CD4-positive, alpha-beta T cell (primary cell): ENCODE results near the gene NTN1. TPM values are rescaled to one million over a fixed set of nuclear protein-coding genes. Genes with fewer than 3 reads are reported as not detected.

Experiments
- ATAC-seq: fragments of 200-7000 bp; cut with Tn5 transposase; one replicate; pipeline ENCODE4 v1.10.0; 2022; ENCODE audit warnings: mild to moderate bottlenecking; ENCODE audit not compliant: poor library complexity
- CTCF ChIA-PET: fragments of 350-600 bp; sonication (Branson Sonifier 250); formaldehyde crosslinking; loops from one replicate; lab custom pipeline; 2021; ENCODE audit warnings: antibody characterized with exemption, inconsistent platforms; lab: Charles Lee
- POLR2A ChIA-PET: fragments of 350-600 bp; sonication (Branson Sonifier 250); formaldehyde crosslinking; loops from one replicate; lab custom pipeline; 2021; ENCODE audit warnings: antibody characterized with exemption, inconsistent platforms; lab: Charles Lee
- DNase-seq, 14 experiments: peaks; one replicate each; pipeline ENCODE4 v3.0.0-alpha.2; 2013 to 2020; ENCODE audit warnings: mixed read lengths in 2 of 14
- H3K27ac ChIP-seq, 2 donors: one replicate each; pipeline versions ENCODE4 v1.5.1 to v1.7.0; 2013; ENCODE audit warnings: low read length in 2 of 2, low read depth in 1 of 2, mild to moderate bottlenecking in 1 of 2
- H3K27me3 ChIP-seq, 2 experiments: 1 replicate in 1 of 2; 2 replicates in 1 of 2; pipeline versions ENCODE4 v1.6.1 to v1.7.0; 2013; ENCODE audit warnings: low read length in 2 of 2, control low read depth in 1 of 2, mild to moderate bottlenecking in 1 of 2, moderate library complexity in 1 of 2; ENCODE audit not compliant: insufficient read depth in 2 of 2, control insufficient read depth in 1 of 2
- H3K36me3 ChIP-seq: one replicate; pipeline ENCODE4 v1.6.1; 2013; ENCODE audit warnings: low read length, control low read depth; ENCODE audit not compliant: insufficient read depth
- H3K4me1 ChIP-seq: one replicate; pipeline ENCODE4 v1.6.1; 2013; ENCODE audit warnings: low read length, control low read depth; ENCODE audit not compliant: insufficient read depth
- H3K4me3 ChIP-seq: one replicate; pipeline ENCODE4 v1.5.1; 2013; ENCODE audit warnings: mild to moderate bottlenecking, low read length, moderate library complexity
- H3K9me3 ChIP-seq, 2 experiments: 1 replicate in 1 of 2; 2 replicates in 1 of 2; pipeline versions ENCODE4 v1.6.1 to v1.7.0; 2013; ENCODE audit warnings: low read length in 2 of 2, mild to moderate bottlenecking in 2 of 2, control low read depth in 1 of 2, moderate library complexity in 1 of 2; ENCODE audit not compliant: control insufficient read depth in 1 of 2, insufficient read depth in 1 of 2
- H3K27ac Mint-ChIP-seq: one replicate; pipeline ENCODE4 v1.8.0; 2020; ENCODE audit warnings: mixed read lengths
- H3K27me3 Mint-ChIP-seq: one replicate; pipeline ENCODE4 v1.8.0; 2021; ENCODE audit warnings: mixed read lengths
- H3K36me3 Mint-ChIP-seq: one replicate; pipeline ENCODE4 v1.8.0; 2021; ENCODE audit warnings: low read depth, mixed read lengths
- H3K4me1 Mint-ChIP-seq: one replicate; pipeline ENCODE4 v1.8.0; 2021; ENCODE audit warnings: low read depth, mixed read lengths
- H3K4me3 Mint-ChIP-seq: one replicate; pipeline ENCODE4 v1.8.0; 2020; ENCODE audit warnings: mild to moderate bottlenecking, mixed read lengths
- H3K9me3 Mint-ChIP-seq: one replicate; pipeline ENCODE4 v1.8.0; 2020; ENCODE audit warnings: mixed read lengths
- CTCF ChIP-seq: fragments of 200-600 bp; IDR thresholded peaks from one replicate; pipeline ENCODE4 v1.8.0; 2022; ENCODE audit warnings: antibody characterized with exemption, mild to moderate bottlenecking
- intact Hi-C, 2 experiments: fragments of 100-400 bp; cut with DNase I in 1 of 2; cut with micrococcal nuclease in 1 of 2; formaldehyde crosslinking; loops; one replicate each; pipeline versions ENCODE4 v1.15.1 to v1.9.0; 2023 to 2025; cut with DNase I, micrococcal nuclease
- total RNA-seq, 174 experiments: library from RNA in 2 of 174; stranded (reverse) in 2 of 174; gene quantifications; one replicate each; pipeline ENCODE4 v1.2.3 and lab custom pipeline; 2021 to 2026

Gene NTN1
- total RNA-seq, 2 experiments from 2014 or later, result 0.08 to 0.14 TPM

GRCh38 chr17:9167379-9167778 is 146.1 kb downstream of the NTN1 start:
- Histone ChIP-seq H3K27ac (no peak overlapping the region), H3K4me1 (no peaks in the 10 kb centered on the region), H3K9me3 (peaks cover 0 to 4% of the 10 kb centered on the region in 2 experiments), H3K27me3 (no peaks in the 10 kb centered on the region), H3K4me3 (no peak overlapping the region), H3K36me3 (no peaks in the 10 kb centered on the region)
- no peak for TF ChIP-seq CTCF
- Mint-ChIP-seq H3K9me3 (no peaks in the 10 kb centered on the region), H3K27me3 (no peaks in the 10 kb centered on the region), H3K36me3 (no peaks in the 10 kb centered on the region), H3K27ac (no peak overlapping the region), H3K4me1 (no peaks in the 10 kb centered on the region), H3K4me3 (no peak overlapping the region)
- intact Hi-C loops, result no loop called here
- POLR2A ChIA-PET, result no interaction called here
- CTCF ChIA-PET, result no interaction called here
- DNase-seq (no peak), ATAC-seq (no peak)

- no peaks in the 10 kb centered on the region for H3K4me1 Mint-ChIP-seq
- ATAC-seq, result no peak
- H3K4me3 ChIP-seq, result no peak overlapping the region
- H3K4me3 Mint-ChIP-seq, result no peak overlapping the region
- intact Hi-C loops, result no loop called here
- H3K27me3 Mint-ChIP-seq, result no peaks in the 10 kb centered on the region
- POLR2A ChIA-PET, result no interaction called here
- no peak for TF ChIP-seq CTCF
- no peaks in the 10 kb centered on the region for H3K4me1 ChIP-seq
- H3K27ac ChIP-seq, result no peak overlapping the region
- no peaks in the 10 kb centered on the region for H3K27me3 ChIP-seq
- no peak for DNase-seq
- no peaks in the 10 kb centered on the region for H3K36me3 ChIP-seq
- CTCF ChIA-PET, result no interaction called here
- H3K9me3 Mint-ChIP-seq, result no peaks in the 10 kb centered on the region
- H3K27ac Mint-ChIP-seq, result no peak overlapping the region
- H3K9me3 ChIP-seq, result no peaks in the 10 kb centered on the region
- no peaks in the 10 kb centered on the region for H3K36me3 Mint-ChIP-seq
Measured at GRCh38 chr17:9169116-9169515, 147.8 kb downstream of the NTN1 start.

- no peak overlapping the region for H3K4me3 ChIP-seq
- ChIA-PET POLR2A (no interaction called here), CTCF (no interaction called here)
- peaks cover 0 to 8% of the 10 kb centered on the region in 2 experiments for H3K9me3 ChIP-seq
- Mint-ChIP-seq H3K9me3 (no peaks in the 10 kb centered on the region), H3K4me1 (no peaks in the 10 kb centered on the region), H3K36me3 (no peaks in the 10 kb centered on the region), H3K4me3 (no peak overlapping the region), H3K27ac (no peak overlapping the region), H3K27me3 (no peaks in the 10 kb centered on the region)
- intact Hi-C loops, result no loop called here
- DNase-seq (no peak), ATAC-seq (no peak)
- TF ChIP-seq CTCF, result no peak
- H3K4me1 ChIP-seq, result no peaks in the 10 kb centered on the region
- H3K36me3 ChIP-seq, result no peaks in the 10 kb centered on the region
- H3K27me3 ChIP-seq, result no peaks in the 10 kb centered on the region
- no peak overlapping the region for H3K27ac ChIP-seq
Measured at GRCh38 chr17:9170336-9170735, 149.0 kb downstream of the NTN1 start.
